ENCODE results near the gene TSEN54.

TSEN54 gene

DNA sequence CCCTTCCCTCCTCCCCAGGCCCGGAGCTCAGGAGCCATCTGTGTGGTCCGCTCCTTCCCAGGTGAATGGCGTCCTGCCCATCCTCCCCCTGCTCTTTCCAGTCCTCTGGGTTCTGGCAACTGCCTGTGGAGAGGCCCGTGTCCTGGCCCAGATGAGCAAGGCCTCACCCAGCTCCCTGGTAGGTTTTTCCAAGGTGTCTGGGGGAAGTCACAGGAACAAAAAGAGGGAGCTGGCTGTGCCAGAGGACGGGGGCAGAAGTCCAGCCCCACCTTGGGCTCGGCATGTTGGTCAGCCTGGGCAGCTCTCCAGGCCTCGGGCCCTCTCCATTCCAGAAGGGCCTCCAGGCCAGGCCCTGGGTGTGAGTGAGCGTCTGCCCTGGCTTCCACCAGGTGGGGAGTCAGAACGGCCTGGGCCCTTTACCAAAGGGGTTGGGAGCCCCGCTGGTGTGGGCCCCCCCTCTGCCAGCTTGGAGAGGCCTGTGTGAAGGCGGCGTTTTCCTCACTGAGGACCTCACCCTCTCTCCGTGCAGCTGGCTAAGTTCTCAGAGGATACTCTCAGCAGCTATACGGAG lies 26.1 kb upstream of the TSEN54 start:
- H3K27ac ChIP-seq (ENCODE audit: low read depth, low read length), result no peak overlapping the region
- no peaks in the 10 kb centered on the region for H3F3A ChIP-seq (ENCODE audit: control insufficient read depth, insufficient read depth)
- H3K79me2 ChIP-seq (ENCODE audit: control insufficient read depth, low read length), result no peaks in the 10 kb centered on the region
- peaks cover 28% of the 10 kb centered on the region for H3K4me1 ChIP-seq (ENCODE audit: control insufficient read depth, low read length)
- no peak overlapping the region; the same call in 1 of the 2 replicates for H3K4me2 ChIP-seq (ENCODE audit: low read length)
- peaks cover 8% of the 10 kb centered on the region for H3K36me3 ChIP-seq (ENCODE audit: control insufficient read depth, low read length)
- no peaks in the 10 kb centered on the region for H4K20me1 ChIP-seq (ENCODE audit: control insufficient read depth, insufficient read depth, low read depth, low read length)
- no peaks in the 10 kb centered on the region for H3K9me2 ChIP-seq (replicated peaks; ENCODE audit: control insufficient read depth, low read length)
- TF ChIP-seq EZH2phosphoT487 (IDR thresholded peaks at IDR 0.05; ENCODE audit: borderline replicate concordance, low read length) (no peak), CTCF (IDR thresholded peaks at IDR 0.05; ENCODE audit: low read depth, low read length, poor library complexity, severe bottlenecking) (no peak)
- no peaks in the 10 kb centered on the region for H3K27me3 ChIP-seq (ENCODE audit: control insufficient read depth, low read length)
- no peaks in the 10 kb centered on the region for H3K9me3 ChIP-seq (ENCODE audit: control insufficient read depth, insufficient read depth, low read length)
- no peak overlapping the region for H3K4me3 ChIP-seq (ENCODE audit: low read length)

DNA sequence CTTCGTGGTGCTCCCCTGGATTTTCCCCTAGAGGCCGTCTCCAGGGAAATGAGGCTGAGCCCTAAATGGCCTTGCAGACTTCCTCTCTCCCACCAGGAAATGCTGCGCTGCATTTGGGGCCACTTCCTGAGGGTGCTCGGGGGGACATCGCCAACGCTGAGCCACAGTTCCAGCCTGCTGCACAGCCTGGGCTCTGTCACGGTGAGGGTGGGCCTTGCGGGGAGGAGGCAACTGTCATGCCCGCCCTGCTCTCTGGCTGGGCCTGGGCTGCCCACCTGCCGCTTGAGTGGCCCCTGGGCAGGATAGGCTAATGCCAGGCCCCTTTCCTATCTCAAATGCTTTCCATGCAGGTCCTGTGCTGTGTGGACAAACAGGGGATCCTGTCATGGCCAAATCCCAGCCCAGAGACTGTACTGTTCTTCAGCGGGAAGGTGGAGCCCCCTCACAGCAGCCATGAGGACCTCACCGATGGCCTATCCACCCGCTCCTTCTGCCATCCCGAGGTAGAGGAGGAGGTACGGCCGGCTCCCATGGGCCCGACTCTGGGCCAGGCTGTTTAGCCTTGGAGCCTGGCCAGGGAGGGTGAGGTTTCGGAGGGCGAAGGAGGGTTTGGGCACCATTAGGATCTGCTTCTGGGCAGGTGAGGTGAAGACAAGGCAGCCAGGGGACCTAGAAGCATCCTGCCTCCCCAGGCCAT lies 25.2 kb upstream of the TSEN54 start:
- Histone ChIP-seq H3K27ac (ENCODE audit: low read depth, low read length) (no peak overlapping the region), H3K4me3 (ENCODE audit: low read length) (no peak overlapping the region)

DNA sequence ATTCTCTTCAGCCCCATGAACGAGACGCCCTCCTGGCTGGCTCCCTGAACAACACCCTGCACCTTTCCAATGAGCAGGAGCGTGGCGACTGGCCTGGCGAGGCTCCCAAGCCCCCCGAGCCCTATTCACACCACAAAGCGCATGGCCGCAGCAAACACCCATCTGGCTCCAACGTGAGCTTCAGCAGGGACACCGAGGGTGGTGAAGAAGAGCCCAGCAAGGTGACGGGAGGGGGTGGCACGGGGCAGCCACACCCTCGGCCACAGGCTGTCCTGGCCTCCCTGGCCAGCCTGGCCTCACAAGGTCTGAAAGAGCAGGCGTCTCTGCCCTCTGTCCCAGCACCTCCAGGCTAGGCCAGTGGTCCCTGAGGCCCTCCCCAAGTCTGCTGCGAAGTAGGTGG lies 24.6 kb upstream of the TSEN54 start:
- H3K9me2 ChIP-seq (replicated peaks; ENCODE audit: control insufficient read depth, low read length), result no peaks in the 10 kb centered on the region
- H3K36me3 ChIP-seq (ENCODE audit: control insufficient read depth, low read length), result peaks cover 11% of the 10 kb centered on the region
- H3K27ac ChIP-seq (ENCODE audit: low read depth, low read length), result no peak overlapping the region
- no peak overlapping the region for H3K4me2 ChIP-seq (ENCODE audit: low read length)
- TF ChIP-seq EZH2phosphoT487 (IDR thresholded peaks at IDR 0.05; ENCODE audit: borderline replicate concordance, low read length) (no peak), CTCF (IDR thresholded peaks at IDR 0.05; ENCODE audit: low read depth, low read length, poor library complexity, severe bottlenecking) (no peak)
- H3K79me2 ChIP-seq (ENCODE audit: control insufficient read depth, low read length), result no peaks in the 10 kb centered on the region
- no peaks in the 10 kb centered on the region for H3K9me3 ChIP-seq (ENCODE audit: control insufficient read depth, insufficient read depth, low read length)
- H3F3A ChIP-seq (ENCODE audit: control insufficient read depth, insufficient read depth), result no peaks in the 10 kb centered on the region
- no peaks in the 10 kb centered on the region for H3K27me3 ChIP-seq (ENCODE audit: control insufficient read depth, low read length)
- H4K20me1 ChIP-seq (ENCODE audit: control insufficient read depth, insufficient read depth, low read depth, low read length), result no peaks in the 10 kb centered on the region
- H3K4me1 ChIP-seq (ENCODE audit: control insufficient read depth, low read length), result peaks cover 27% of the 10 kb centered on the region
- no peak overlapping the region for H3K4me3 ChIP-seq (ENCODE audit: low read length)

More for the DNA sequence above, 25.2 kb upstream of the TSEN54 start:
- peaks cover 8% of the 10 kb centered on the region for H3K36me3 ChIP-seq (ENCODE audit: control insufficient read depth, low read length)
- H3K27me3 ChIP-seq (ENCODE audit: control insufficient read depth, low read length), result no peaks in the 10 kb centered on the region
- H3K9me3 ChIP-seq (ENCODE audit: control insufficient read depth, insufficient read depth, low read length), result no peaks in the 10 kb centered on the region
- H3K4me1 ChIP-seq (ENCODE audit: control insufficient read depth, low read length), result peaks cover 28% of the 10 kb centered on the region
- no peaks in the 10 kb centered on the region for H3K79me2 ChIP-seq (ENCODE audit: control insufficient read depth, low read length)
- H3K9me2 ChIP-seq (replicated peaks; ENCODE audit: control insufficient read depth, low read length), result no peaks in the 10 kb centered on the region
- H3K4me2 ChIP-seq (ENCODE audit: low read length), result no peak overlapping the region; the same call in 1 of the 2 replicates
- no peaks in the 10 kb centered on the region for H4K20me1 ChIP-seq (ENCODE audit: control insufficient read depth, insufficient read depth, low read depth, low read length)
- no peaks in the 10 kb centered on the region for H3F3A ChIP-seq (ENCODE audit: control insufficient read depth, insufficient read depth)
- TF ChIP-seq EZH2phosphoT487 (IDR thresholded peaks at IDR 0.05; ENCODE audit: borderline replicate concordance, low read length) (no peak), CTCF (IDR thresholded peaks at IDR 0.05; ENCODE audit: low read depth, low read length, poor library complexity, severe bottlenecking) (no peak)
